GM23338 (cell line): Measurements from ENCODE around the gene ADCK2.
A peak's percentile ranks its signal among the peaks of the same experiment; 100 is the strongest.

Experiments
- CREB1 ChIP-seq: fragments of 250-450 bp; sonication (Bioruptor Pico); IDR thresholded peaks from 2 replicates; pipeline ENCODE4 v1.5.0; 2020; ENCODE audit warnings: low read depth, mild to moderate bottlenecking, moderate library complexity
- CTCF ChIP-seq, 2 experiments: fragments of 200-600 bp in 1 of 2; sonication (generic) in 1 of 2; conservative IDR thresholded peaks; 2 replicates each; pipeline versions ENCODE4 v1.5.1 to v1.6.1; 2016 to 2017; ENCODE audit warnings: antibody characterized with exemption in 2 of 2, low read depth in 2 of 2, mild to moderate bottlenecking in 2 of 2, moderate library complexity in 1 of 2
- EZH2 ChIP-seq: fragments of 200-600 bp; sonication (generic); IDR thresholded peaks from one replicate; pipeline ENCODE4 v1.8.0; 2017; ENCODE audit warnings: antibody characterized with exemption, mild to moderate bottlenecking, low read depth; ENCODE audit not compliant: unreplicated experiment
- POLR2AphosphoS5 ChIP-seq: IDR thresholded peaks from 2 replicates; pipeline ENCODE4 v1.6.1; 2016; ENCODE audit warnings: antibody characterized with exemption, low read depth
- REST ChIP-seq: IDR thresholded peaks from one replicate; pipeline ENCODE4 v1.6.1; 2018; ENCODE audit warnings: antibody characterized with exemption; ENCODE audit not compliant: unreplicated experiment

GRCh38 chr7:140645166-140645900 lies 27.4 kb upstream of the ADCK2 start:
- TF ChIP-seq POLR2AphosphoS5 (no peak), CTCF (conservative IDR thresholded peaks at IDR 0.05; ENCODE audit: low read depth in 2 of 2) (peak; percentile 74 to 86), REST (no peak), CREB1 (CRISPR knock-in tag) (no peak), EZH2 (no peak)
